Liver (tissue), 9 donors: Measurements from ENCODE around the gene SLIT1. TPM values are rescaled to one million over a fixed set of nuclear protein-coding genes. Genes with fewer than 3 reads are reported as not detected.

Source experiments
- DNase-seq: peaks from one replicate; pipeline ENCODE4 v3.0.0-alpha.2; 2017; ENCODE audit warnings: low spot score
- H3K27ac ChIP-seq, 2 donors: one replicate each; pipeline ENCODE4 v1.7.0; 2013; ENCODE audit warnings: inconsistent platforms in 2 of 2, low read length in 2 of 2, control low read depth in 1 of 2, low read depth in 1 of 2, mild to moderate bottlenecking in 1 of 2
- H3K27me3 ChIP-seq, 4 donors: one replicate each; pipeline versions ENCODE4 v1.6.1 to v1.7.0; 2013; ENCODE audit warnings: low read length in 3 of 4, inconsistent platforms in 1 of 4, mild to moderate bottlenecking in 1 of 4, moderate library complexity in 1 of 4; ENCODE audit not compliant: control insufficient read depth in 4 of 4, insufficient read depth in 4 of 4
- H3K36me3 ChIP-seq, 4 donors: one replicate each; pipeline versions ENCODE4 v1.6.1 to v1.7.0; 2013; ENCODE audit warnings: low read length in 3 of 4, mild to moderate bottlenecking in 3 of 4, low read depth in 1 of 4, moderate library complexity in 1 of 4; ENCODE audit not compliant: control insufficient read depth in 4 of 4, insufficient read depth in 3 of 4
- H3K4me1 ChIP-seq, 4 donors: one replicate each; pipeline versions ENCODE4 v1.6.1 to v1.7.0; 2013; ENCODE audit warnings: low read length in 3 of 4, mild to moderate bottlenecking in 3 of 4, moderate library complexity in 1 of 4; ENCODE audit not compliant: control insufficient read depth in 4 of 4, insufficient read depth in 4 of 4
- H3K4me3 ChIP-seq, 3 donors: one replicate each; pipeline versions ENCODE4 v1.6.1 to v1.7.0; 2013; ENCODE audit warnings: low read length in 3 of 3, control low read depth in 1 of 3, low read depth in 1 of 3, mild to moderate bottlenecking in 1 of 3
- H3K9ac ChIP-seq, 2 donors: one replicate each; pipeline ENCODE4 v1.7.0; 2013; ENCODE audit warnings: low read length in 2 of 2, mild to moderate bottlenecking in 2 of 2, moderate library complexity in 2 of 2, control low read depth in 1 of 2, low read depth in 1 of 2
- H3K9me3 ChIP-seq, 4 donors: one replicate each; pipeline versions ENCODE4 v1.6.1 to v1.7.0; 2013; ENCODE audit warnings: low read length in 3 of 4; ENCODE audit not compliant: control insufficient read depth in 4 of 4
- ATF3 ChIP-seq: IDR thresholded peaks from 2 replicates; pipeline ENCODE4 v1.6.1; 2016; ENCODE audit warnings: antibody characterized with exemption
- CTCF ChIP-seq: fragments of 150-350 bp; IDR thresholded peaks from 2 replicates; pipeline ENCODE4 v1.5.1; 2017; ENCODE audit warnings: improper control_type of control experiment, low read depth, low read length; ENCODE audit not compliant: missing input control
- EGR1 ChIP-seq, 2 donors: IDR thresholded peaks; 2 replicates each; pipeline ENCODE4 v1.6.1; 2016 to 2018; ENCODE audit warnings: antibody characterized with exemption in 2 of 2, low read depth in 2 of 2
- FOXA1 ChIP-seq: IDR thresholded peaks from 2 replicates; pipeline ENCODE4 v1.6.1; 2016; ENCODE audit warnings: antibody characterized with exemption
- FOXA2 ChIP-seq: IDR thresholded peaks from 2 replicates; pipeline ENCODE4 v1.6.1; 2016; ENCODE audit warnings: antibody characterized with exemption
- GABPA ChIP-seq, 2 donors: IDR thresholded peaks in 1 of 2; conservative IDR thresholded peaks in 1 of 2; 2 replicates each; pipeline ENCODE4 v1.6.1; 2016; ENCODE audit warnings: antibody characterized with exemption in 2 of 2, mild to moderate bottlenecking in 1 of 2, moderate library complexity in 1 of 2
- HNF4A ChIP-seq, 2 donors: conservative IDR thresholded peaks; 2 replicates each; pipeline ENCODE4 v1.6.1; 2016; ENCODE audit warnings: antibody characterized with exemption in 2 of 2, mild to moderate bottlenecking in 2 of 2
- HNF4G ChIP-seq: IDR thresholded peaks from 2 replicates; pipeline ENCODE4 v1.6.1; 2016; ENCODE audit warnings: antibody characterized with exemption
- JUND ChIP-seq, 2 donors: IDR thresholded peaks; 2 replicates each; pipeline ENCODE4 v1.6.1; 2016; ENCODE audit warnings: antibody characterized with exemption in 2 of 2
- MAX ChIP-seq: IDR thresholded peaks from 2 replicates; pipeline ENCODE4 v1.6.1; 2016; ENCODE audit warnings: antibody characterized with exemption
- NR2F2 ChIP-seq: IDR thresholded peaks from 2 replicates; pipeline ENCODE4 v1.6.1; 2016; ENCODE audit warnings: antibody characterized with exemption
- RAD21 ChIP-seq, 2 donors: IDR thresholded peaks; 2 replicates each; pipeline ENCODE4 v1.6.1; 2016; ENCODE audit warnings: antibody characterized with exemption in 2 of 2, mild to moderate bottlenecking in 2 of 2
- REST ChIP-seq: IDR thresholded peaks from 2 replicates; pipeline ENCODE4 v1.6.1; 2016; ENCODE audit warnings: antibody characterized with exemption, mild to moderate bottlenecking
- RXRA ChIP-seq, 2 donors: IDR thresholded peaks; 2 replicates each; pipeline ENCODE4 v1.6.1; 2017 to 2018; ENCODE audit warnings: antibody characterized with exemption in 2 of 2, mild to moderate bottlenecking in 1 of 2
- SP1 ChIP-seq: IDR thresholded peaks from 2 replicates; pipeline ENCODE4 v1.6.1; 2018; ENCODE audit warnings: antibody characterized with exemption, mild to moderate bottlenecking
- TAF1 ChIP-seq: conservative IDR thresholded peaks from 2 replicates; pipeline ENCODE4 v1.6.1; 2016; ENCODE audit warnings: antibody characterized with exemption, mild to moderate bottlenecking
- YY1 ChIP-seq: IDR thresholded peaks from 2 replicates; pipeline ENCODE4 v1.6.1; 2016; ENCODE audit warnings: antibody characterized with exemption, mild to moderate bottlenecking
- ZBTB33 ChIP-seq: IDR thresholded peaks from 2 replicates; pipeline ENCODE4 v1.6.1; 2016; ENCODE audit warnings: antibody characterized with exemption
- WGBS: extraction: QIAGEN DNeasy Blood & Tissue Kit; methylation state at CpG from one replicate; pipeline ENCODE4 v1.1.7; 2013; 5-methylcytosine and 5-hydroxymethylcytosine counted together
- polyA plus RNA-seq, 2 donors: library from polyadenylated mRNA; stranded (reverse) in 1 of 2; unstranded in 1 of 2; fragments of 200-250 nt in 1 of 2; fragments of >200 nt in 1 of 2; fragmentation: Nextera tagmentation in 1 of 2; extraction: Ambion mirVana in 1 of 2; gene quantifications; one replicate each; pipeline versions ENCODE4 v1.2.1 to v1.2.3, GENCODE V29; 2013 to 2015
- total RNA-seq, 2 donors: library from RNA; depleted of rRNA; stranded (reverse); fragments of >200 nt; gene quantifications; one replicate each; pipeline ENCODE4 v1.2.3, GENCODE V29; 2014
- donor health status: healthy.
- donor health status: healthy.
- donor health status: healthy.
- donor health status: healthy.
- donor health status: healthy.

Gene SLIT1
- total and polyA plus RNA-seq, 4 donors, result under 0.01 to 0.14 (median 0.06) TPM

GRCh38 chr10:97151307-97151914 is 34.3 kb downstream of the SLIT1 start:
- no peak for DNase-seq
- 68% methylated on average over 6 of the region's 6 CpGs for WGBS
- Histone ChIP-seq H3K9ac (no peak overlapping the region), H3K4me3 (no peak overlapping the region), H3K36me3 (no peaks in the 10 kb centered on the region), H3K27me3 (no peaks in the 10 kb centered on the region), H3K27ac (no peak overlapping the region), H3K9me3 (no peaks in the 10 kb centered on the region), H3K4me1 (no peaks in the 10 kb centered on the region)
- no peak for TF ChIP-seq ATF3
- TF ChIP-seq HNF4G, result no peak
- TF ChIP-seq ZBTB33, result no peak
- no peak for TF ChIP-seq NR2F2
- TF ChIP-seq SP1, result no peak
- TF ChIP-seq RAD21 (IDR thresholded peaks at IDR 0.05), result no peak
- no peak for TF ChIP-seq YY1
- TF ChIP-seq REST, result no peak
- no peak for TF ChIP-seq FOXA2
- TF ChIP-seq RXRA (IDR thresholded peaks at IDR 0.05), result no peak
- TF ChIP-seq JUND (IDR thresholded peaks at IDR 0.05), result no peak
- no peak for TF ChIP-seq MAX
- no peak for TF ChIP-seq FOXA1
- no peak for TF ChIP-seq EGR1 (IDR thresholded peaks at IDR 0.05; ENCODE audit: low read depth in 2 of 2)
- no peak for TF ChIP-seq GABPA (IDR thresholded peaks at IDR 0.05 in 1 of 2, conservative IDR thresholded peaks at IDR 0.05 in 1 of 2)
- no peak for TF ChIP-seq CTCF
- no peak for TF ChIP-seq HNF4A (conservative IDR thresholded peaks at IDR 0.05)
- no peak for TF ChIP-seq TAF1
